B cell (primary cell): Measurements from ENCODE around the gene ATG2A. TPM values are rescaled to one million over a fixed set of nuclear protein-coding genes. Genes with fewer than 3 reads are reported as not detected.
A peak's percentile ranks its signal among the peaks of the same experiment; 100 is the strongest.

Source experiments
- ATAC-seq: fragments of 200-7000 bp; cut with Tn5 transposase; one replicate; pipeline ENCODE4 v1.10.0; 2021; ENCODE audit warnings: low read depth, mild to moderate bottlenecking, moderate number of reproducible peaks, moderate library complexity
- CTCF ChIA-PET: fragments of 350-600 bp; sonication (Branson Sonifier 250); formaldehyde crosslinking; loops from one replicate; lab custom pipeline; 2021; ENCODE audit warnings: antibody characterized with exemption, inconsistent platforms; lab: Charles Lee
- POLR2A ChIA-PET: fragments of 350-600 bp; sonication (Branson Sonifier 250); formaldehyde crosslinking; loops from one replicate; lab custom pipeline; 2021; ENCODE audit warnings: antibody characterized with exemption; lab: Charles Lee
- DNase-seq: peaks from one replicate; pipeline ENCODE4 v3.0.0; 2013
- H2AFZ ChIP-seq: 2 replicates; pipeline ENCODE4 v1.6.1; 2012; ENCODE audit warnings: mild to moderate bottlenecking, low read depth, low read length; ENCODE audit not compliant: insufficient read depth, poor library complexity, severe bottlenecking
- H3K27ac ChIP-seq, 2 donors: 1 replicate in 1 of 2; 2 replicates in 1 of 2; pipeline ENCODE4 v1.5.1; 2012 to 2013; ENCODE audit warnings: low read length in 2 of 2, mild to moderate bottlenecking in 2 of 2, moderate library complexity in 1 of 2
- H3K27me3 ChIP-seq, 4 experiments: fragments of 200-600 bp in 1 of 4; sonication (generic) in 1 of 4; replicated peaks in 1 of 4; 1 replicate in 2 of 4; 2 replicates in 2 of 4; pipeline versions ENCODE4 v1.6.1 to v1.7.0; 2013 to 2016; ENCODE audit warnings: low read length in 3 of 4, mild to moderate bottlenecking in 2 of 4, mixed read lengths in 1 of 4, moderate library complexity in 1 of 4; ENCODE audit not compliant: insufficient read depth in 4 of 4, control insufficient read depth in 3 of 4; ENCODE audit errors: control extremely low read depth in 1 of 4
- H3K36me3 ChIP-seq, 2 experiments: replicated peaks in 1 of 2; 1 replicate in 1 of 2; 2 replicates in 1 of 2; pipeline versions ENCODE4 v1.6.1 to v1.7.1; 2013; ENCODE audit warnings: low read length in 1 of 2; ENCODE audit not compliant: insufficient read depth in 2 of 2, control insufficient read depth in 1 of 2; ENCODE audit errors: control extremely low read depth in 1 of 2, extremely low read depth in 1 of 2
- H3K4me1 ChIP-seq, 2 donors: fragments of 200-600 bp in 1 of 2; sonication (generic) in 1 of 2; 1 replicate in 1 of 2; 2 replicates in 1 of 2; pipeline versions ENCODE4 v1.5.1 to v1.6.1; 2013 to 2017; ENCODE audit warnings: low read length in 2 of 2; ENCODE audit not compliant: control insufficient read depth in 2 of 2, insufficient read depth in 2 of 2
- H3K4me2 ChIP-seq: replicated peaks from 2 replicates; pipeline ENCODE3; 2012; ENCODE audit warnings: mild to moderate bottlenecking, low read depth, low read length; ENCODE audit not compliant: poor library complexity, severe bottlenecking
- H3K4me3 ChIP-seq, 5 experiments: fragments of 200-600 bp in 1 of 5; sonication (generic) in 1 of 5; 1 replicate in 3 of 5; 2 replicates in 2 of 5; pipeline versions ENCODE4 v1.5.1 to v1.7.0; 2011 to 2016; ENCODE audit warnings: low read length in 4 of 5, mild to moderate bottlenecking in 4 of 5, low read depth in 2 of 5, control low read depth in 1 of 5, moderate library complexity in 1 of 5; ENCODE audit not compliant: insufficient read depth in 1 of 5; ENCODE audit errors: control extremely low read depth in 1 of 5, extremely low read depth in 1 of 5
- H3K79me2 ChIP-seq: fragments of 200-600 bp; sonication (generic); one replicate; pipeline ENCODE4 v1.6.0; 2016; ENCODE audit warnings: low read length; ENCODE audit not compliant: control insufficient read depth, insufficient read depth
- H3K9ac ChIP-seq: fragments of 200-600 bp; sonication (generic); 2 replicates; pipeline ENCODE4 v1.6.1; 2017; ENCODE audit warnings: mild to moderate bottlenecking, low read length, moderate library complexity
- H3K9me3 ChIP-seq, 3 donors: one replicate each; pipeline versions ENCODE4 v1.6.1 to v1.7.1; 2013; ENCODE audit warnings: low read length in 2 of 3; ENCODE audit not compliant: control insufficient read depth in 2 of 3, insufficient read depth in 1 of 3; ENCODE audit errors: control extremely low read depth in 1 of 3
- H4K20me1 ChIP-seq: 2 replicates; pipeline ENCODE4 v1.6.0; 2012; ENCODE audit warnings: mild to moderate bottlenecking, low read length; ENCODE audit not compliant: insufficient read depth, control insufficient read depth, poor library complexity, severe bottlenecking
- H3K27ac Mint-ChIP-seq: one replicate; pipeline ENCODE4 v1.8.0; 2021; ENCODE audit warnings: mixed read lengths
- H3K27me3 Mint-ChIP-seq: one replicate; pipeline ENCODE4 v1.8.0; 2021; ENCODE audit warnings: mixed read lengths
- H3K4me1 Mint-ChIP-seq: one replicate; pipeline ENCODE4 v1.8.0; 2021; ENCODE audit warnings: mixed read lengths
- H3K4me3 Mint-ChIP-seq: one replicate; pipeline ENCODE4 v1.8.0; 2021; ENCODE audit warnings: mixed read lengths
- H3K9me3 Mint-ChIP-seq: one replicate; pipeline ENCODE4 v1.8.0; 2022; ENCODE audit warnings: mixed read lengths; ENCODE audit not compliant: insufficient read depth
- CTCF ChIP-seq: fragments of 200-600 bp; IDR thresholded peaks from one replicate; pipeline ENCODE4 v1.8.0; 2022; ENCODE audit warnings: antibody characterized with exemption, mild to moderate bottlenecking
- EZH2 ChIP-seq: IDR thresholded peaks from 2 replicates; pipeline ENCODE4 v1.6.1; 2012; ENCODE audit warnings: borderline replicate concordance, low read depth, mild to moderate bottlenecking, moderate library complexity, low read length; ENCODE audit not compliant: insufficient read depth, poor library complexity, severe bottlenecking
- WGBS: methylation state at CpG from one replicate; pipeline ENCODE4 v1.1.5; 2013; ENCODE audit warnings: missing lambda C conversion rate; ENCODE audit not compliant: insufficient coverage; 5-methylcytosine and 5-hydroxymethylcytosine counted together
- intact Hi-C: fragments of 100-400 bp; cut with micrococcal nuclease; formaldehyde crosslinking; loops from one replicate; pipeline ENCODE4 v1.10.0; 2022
- polyA plus RNA-seq: library from polyadenylated mRNA; depleted of rRNA; stranded (reverse); fragments of >200 nt; gene quantifications from 2 replicates; pipeline ENCODE4 v1.2.3, GENCODE V29; 2012
- total RNA-seq, 2 donors: library from RNA; stranded (reverse); fragments of 120-200 nt in 1 of 2; gene quantifications; 1 replicate in 1 of 2; 2 replicates in 1 of 2; pipeline versions ENCODE4 v1.2.3 to v1.2.4, GENCODE V29; 2013 to 2022

The ATG2A gene
- total and polyA plus RNA-seq, 2 donors (not counting 1 experiment from before 2014, with no cell fraction given), result 24.3 to 38.6 TPM

GRCh38 chr11:64894070-64894811 is 22.8 kb downstream of the ATG2A start:
- no peaks in the 10 kb centered on the region for H3K9me3 Mint-ChIP-seq
- peak overlapping the region; percentile 64 for H3K27ac Mint-ChIP-seq
- H3K4me3 Mint-ChIP-seq, result no peak overlapping the region
- peaks cover 22 to 30% of the 10 kb centered on the region in 2 donors for H3K4me1 ChIP-seq
- H3K4me2 ChIP-seq, result peak overlapping the region; percentile 49
- no peak overlapping the region for H3K9ac ChIP-seq
- 42% methylated on average over 10 of the region's 14 CpGs for WGBS
- TF ChIP-seq EZH2 (no peak), CTCF (peak; percentile 87)
- no peak overlapping the region for H2AFZ ChIP-seq
- H4K20me1 ChIP-seq, result no peaks in the 10 kb centered on the region
- peaks cover 16% of the 10 kb centered on the region for H3K4me1 Mint-ChIP-seq
- peaks cover 0 to 20% of the 10 kb centered on the region in 2 experiments for H3K36me3 ChIP-seq
- no peak overlapping the region for H3K4me3 ChIP-seq
- H3K79me2 ChIP-seq, result no peaks in the 10 kb centered on the region
- ChIA-PET POLR2A (interaction anchor here (1.3 to 6.9 kb wide), 2 partner anchors 16 to 47 kb away, joined by 4 to 39 read pairs; partner anchors contain the start of gene EHD1), CTCF (interaction anchor here (0.7 to 30.2 kb wide), 20 partner anchors 10 to 150 kb away, joined by 3 to 1254 read pairs (median 6); partner anchors contain the start of genes CDC42BPG, EHD1, RASGRP2 and SNX15)
- no peaks in the 10 kb centered on the region for H3K9me3 ChIP-seq
- no peaks in the 10 kb centered on the region for H3K27me3 Mint-ChIP-seq
- H3K27ac ChIP-seq, result no peak overlapping the region
- H3K27me3 ChIP-seq, result no peaks in the 10 kb centered on the region
- peak; percentile 98 for ATAC-seq
- DNase-seq, result peak; percentile 91
- intact Hi-C loops, result loop anchor here (1.0 kb wide), 3 partner anchors 43 to 107 kb away; no protein-coding TSS in a partner anchor
